H1 (cell line): ENCODE results near the gene DGKD. TPM values are rescaled to one million over a fixed set of nuclear protein-coding genes. Genes with fewer than 3 reads are reported as not detected.

Experiments used
- CTCF ChIA-PET: fragments of 300-600 bp; sonication (Branson Sonifier 250); formaldehyde crosslinking; loops from one replicate; lab custom pipeline; 2021; ENCODE audit not compliant: partially characterized antibody; lab: Charles Lee
- POLR2A ChIA-PET: fragments of 300-600 bp; sonication (Branson Sonifier 250); formaldehyde crosslinking; loops from one replicate; lab custom pipeline; 2021; ENCODE audit warnings: inconsistent platforms; ENCODE audit not compliant: partially characterized antibody; lab: Charles Lee
- DNase-seq, 2 experiments: peaks; one replicate each; pipeline versions ENCODE4 v3.0.0 to v3.0.0-alpha.2; 2010 to 2022; ENCODE audit warnings: low spot score in 2 of 2, low read depth in 1 of 2, mixed read lengths in 1 of 2
- FAIRE-seq: peaks from 2 replicates; lab custom pipeline; 2011; peaks lifted over from hg19 to GRCh38; lab: Jason Lieb, UNC
- H2AFZ ChIP-seq: 2 replicates; pipeline ENCODE4 v1.8.1; 2012; ENCODE audit warnings: low read length, inconsistent platforms
- H2AK5ac ChIP-seq: 2 replicates; pipeline ENCODE4 v1.6.1; 2013; ENCODE audit warnings: low read depth, low read length
- H2BK120ac ChIP-seq: replicated peaks from 2 replicates; pipeline ENCODE3; 2013; ENCODE audit warnings: low read depth, low read length, inconsistent platforms
- H2BK12ac ChIP-seq: 2 replicates; pipeline ENCODE4 v1.6.1; 2013; ENCODE audit warnings: low read depth, low read length
- H2BK15ac ChIP-seq: 2 replicates; pipeline ENCODE4 v1.6.1; 2013; ENCODE audit warnings: low read length
- H2BK20ac ChIP-seq: 2 replicates; pipeline ENCODE4 v1.6.1; 2013; ENCODE audit warnings: low read length
- H2BK5ac ChIP-seq: 2 replicates; pipeline ENCODE4 v1.6.1; 2013; ENCODE audit warnings: low read depth, low read length
- H3K14ac ChIP-seq: 2 replicates; pipeline ENCODE4 v1.6.1; 2013; ENCODE audit warnings: inconsistent platforms; ENCODE audit not compliant: insufficient read length
- H3K18ac ChIP-seq: 2 replicates; pipeline ENCODE4 v1.6.1; 2013; ENCODE audit warnings: low read length; ENCODE audit errors: extremely low read depth
- H3K23ac ChIP-seq: 2 replicates; pipeline ENCODE4 v1.6.1; 2013; ENCODE audit warnings: inconsistent platforms; ENCODE audit not compliant: insufficient read length
- H3K23me2 ChIP-seq: 2 replicates; pipeline ENCODE4 v1.6.1; 2013; ENCODE audit warnings: low read depth, low read length
- H3K27ac ChIP-seq: 2 replicates; pipeline ENCODE4 v1.6.1; 2011; ENCODE audit warnings: low read depth, low read length, inconsistent platforms
- H3K27me3 ChIP-seq, 4 experiments: replicated peaks in 1 of 4; 1 replicate in 1 of 4; 2 replicates in 3 of 4; pipeline versions ENCODE4 v1.6.1 to v1.8.1; 2011 to 2013; ENCODE audit warnings: low read length in 3 of 4, mild to moderate bottlenecking in 3 of 4, inconsistent platforms in 2 of 4, mixed read lengths in 2 of 4, moderate library complexity in 1 of 4; ENCODE audit not compliant: control insufficient read depth in 3 of 4, insufficient read depth in 3 of 4; ENCODE audit errors: extremely low read depth in 1 of 4
- H3K36me3 ChIP-seq, 4 experiments: 2 replicates each; pipeline versions ENCODE4 v1.6.1 to v1.8.1; 2011 to 2013; ENCODE audit warnings: mild to moderate bottlenecking in 4 of 4, low read length in 3 of 4, moderate library complexity in 2 of 4, control low read depth in 1 of 4, inconsistent platforms in 1 of 4; ENCODE audit not compliant: insufficient read depth in 4 of 4, control insufficient read depth in 2 of 4
- H3K4ac ChIP-seq: replicated peaks from 2 replicates; pipeline ENCODE3; 2013; ENCODE audit warnings: low read length, low read depth, mixed read lengths, inconsistent platforms; ENCODE audit not compliant: insufficient read length
- H3K4me1 ChIP-seq, 4 experiments: replicated peaks in 1 of 4; 1 replicate in 1 of 4; 2 replicates in 3 of 4; pipeline versions ENCODE4 v1.6.1 to v1.8.1; 2011 to 2013; ENCODE audit warnings: low read length in 3 of 4, inconsistent platforms in 2 of 4, mixed read lengths in 1 of 4; ENCODE audit not compliant: insufficient read depth in 4 of 4, control insufficient read depth in 3 of 4
- H3K4me2 ChIP-seq, 2 experiments: 2 replicates each; pipeline versions ENCODE4 v1.6.1 to v1.8.1; 2011 to 2013; ENCODE audit warnings: low read depth in 2 of 2, low read length in 2 of 2, control low read depth in 1 of 2, inconsistent platforms in 1 of 2, mild to moderate bottlenecking in 1 of 2; ENCODE audit not compliant: insufficient read depth in 1 of 2
- H3K4me3 ChIP-seq, 4 experiments: fragments of 200-600, 300-600 bp in 1 of 4; sonication (generic), shearing (Covaris generic), sonication (Bioruptor Twin) in 1 of 4; 2 replicates each; pipeline versions ENCODE4 v1.5.1 to v1.8.1; 2011 to 2016; ENCODE audit warnings: low read length in 4 of 4, low read depth in 3 of 4, control low read depth in 2 of 4, inconsistent platforms in 2 of 4, mild to moderate bottlenecking in 2 of 4, mixed read lengths in 1 of 4, moderate library complexity in 1 of 4; ENCODE audit not compliant: insufficient read depth in 2 of 4; ENCODE audit errors: extremely low read depth in 1 of 4
- H3K56ac ChIP-seq: replicated peaks from 2 replicates; pipeline ENCODE3; 2013; ENCODE audit warnings: low read depth, mild to moderate bottlenecking, mixed read lengths, low read length, inconsistent platforms; ENCODE audit not compliant: insufficient read length
- H3K79me1 ChIP-seq: 2 replicates; pipeline ENCODE4 v1.6.1; 2013; ENCODE audit warnings: low read depth, low read length, control low read depth
- H3K79me2 ChIP-seq, 2 experiments: 2 replicates each; pipeline versions ENCODE4 v1.6.1 to v1.8.1; 2012 to 2013; ENCODE audit warnings: low read length in 2 of 2, mild to moderate bottlenecking in 2 of 2, inconsistent platforms in 1 of 2; ENCODE audit not compliant: insufficient read depth in 2 of 2, control insufficient read depth in 1 of 2
- H3K9ac ChIP-seq, 4 experiments: replicated peaks in 1 of 4; 1 replicate in 1 of 4; 2 replicates in 3 of 4; pipeline versions ENCODE4 v1.6.1 to v1.8.1; 2011 to 2013; ENCODE audit warnings: low read depth in 3 of 4, low read length in 3 of 4, control low read depth in 2 of 4, mild to moderate bottlenecking in 2 of 4, moderate library complexity in 2 of 4, inconsistent platforms in 1 of 4; ENCODE audit errors: extremely low read depth in 1 of 4
- H3K9me3 ChIP-seq, 2 experiments: 2 replicates each; pipeline versions ENCODE4 v1.6.1 to v1.8.1; 2012 to 2013; ENCODE audit warnings: mild to moderate bottlenecking in 2 of 2, moderate library complexity in 2 of 2, control low read depth in 1 of 2, inconsistent platforms in 1 of 2, low read depth in 1 of 2, low read length in 1 of 2, mixed read lengths in 1 of 2; ENCODE audit not compliant: insufficient read depth in 2 of 2
- H4K20me1 ChIP-seq, 2 experiments: replicated peaks in 1 of 2; 2 replicates each; pipeline versions ENCODE3 to v1.8.1; 2011 to 2013; ENCODE audit warnings: inconsistent platforms in 2 of 2, low read length in 2 of 2, mild to moderate bottlenecking in 1 of 2; ENCODE audit not compliant: insufficient read depth in 2 of 2, control insufficient read depth in 1 of 2
- H4K5ac ChIP-seq: 2 replicates; pipeline ENCODE4 v1.6.1; 2013; ENCODE audit warnings: low read length, low read depth, mixed read lengths, inconsistent platforms; ENCODE audit not compliant: insufficient read length
- H4K8ac ChIP-seq: 2 replicates; pipeline ENCODE4 v1.8.0; 2013; ENCODE audit warnings: mild to moderate bottlenecking, moderate library complexity, low read length, inconsistent platforms; ENCODE audit not compliant: insufficient read depth; ENCODE audit errors: extremely low read depth
- H4K91ac ChIP-seq: replicated peaks from 2 replicates; pipeline ENCODE3; 2013; ENCODE audit warnings: low read length, mixed read lengths, inconsistent platforms; ENCODE audit not compliant: insufficient read length
- NRF1 ChIP-seq: IDR thresholded peaks from 2 replicates; pipeline ENCODE4 v1.6.1; 2011; ENCODE audit warnings: mild to moderate bottlenecking, low read depth, low read length, improper control_type of control experiment
- POLR2AphosphoS5 ChIP-seq: IDR thresholded peaks from 2 replicates; pipeline ENCODE4 v1.6.1; 2011; ENCODE audit warnings: low read depth, low read length
- whole genome bisulfite sequencing, 2 experiments: shearing (Covaris generic) in 1 of 2; methylation state at CpG; one replicate each; pipeline versions ENCODE4 v1.1.6 to v1.1.7; 2013 to 2015; ENCODE audit warnings: low lambda C conversion rate in 2 of 2, mixed read lengths in 2 of 2, inconsistent platforms in 1 of 2, low coverage in 1 of 2, missing lambda C conversion rate in 1 of 2; ENCODE audit not compliant: insufficient replicate concordance in 2 of 2, insufficient coverage in 1 of 2, insufficient read length in 1 of 2; ENCODE audit errors: extremely low coverage in 1 of 2, missing lambda C conversion rate in 1 of 2; 5-methylcytosine and 5-hydroxymethylcytosine counted together
- polyA plus RNA-seq, 7 experiments: library from polyadenylated mRNA; depleted of rRNA in 3 of 7; stranded (reverse) in 5 of 7; unstranded in 2 of 7; fragments of >200 nt in 5 of 7; fragments of 200-250 nt in 2 of 7; gene quantifications; 1 replicate in 5 of 7; 2 replicates in 1 of 7; 4 replicates in 1 of 7; pipeline versions ENCODE4 v1.2.1 to v1.2.3, GENCODE V29; 2011 to 2013; ENCODE audit warnings: missing spikeins in 2 of 7, mixed read lengths in 2 of 7
- total RNA-seq: library from RNA; stranded (reverse); fragmentation: NEBNext Ultra II Directional; extraction: Animal tissue kit (Norgen Biotek cat#: 25700); gene quantifications from 2 replicates; pipeline ENCODE4 v1.2.1, GENCODE V29; 2021

Gene DGKD
- total and polyA plus RNA-seq, 2 of the 8 experiments (the other 6 are each of a cell fraction or from before 2014, with no cell fraction given): 7.7 to 30.9 TPM

DNA sequence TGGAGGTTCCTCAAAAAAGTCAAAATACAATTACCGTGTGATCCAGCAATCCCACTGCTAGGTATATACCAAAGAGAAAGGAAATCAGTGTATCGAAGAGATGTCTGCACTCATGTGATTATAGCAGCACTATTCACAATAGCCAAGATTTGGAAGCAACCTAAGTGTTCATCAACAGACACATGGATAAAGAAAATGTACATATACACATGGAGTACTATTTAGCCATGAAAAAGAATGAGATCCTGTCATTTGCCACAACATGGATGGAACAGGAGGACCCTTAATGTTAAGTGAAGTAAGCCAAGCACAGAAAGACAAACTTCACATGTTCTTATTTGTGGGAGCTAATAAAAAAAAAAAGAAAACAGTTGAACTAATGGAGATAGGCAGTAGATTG lies 78.7 kb downstream of the DGKD start:
- H2AK5ac ChIP-seq: no peak overlapping the region
- H3K9ac ChIP-seq: no peak overlapping the region
- H2BK15ac ChIP-seq: no peak overlapping the region
- no peak overlapping the region for H2BK20ac ChIP-seq
- H3K23ac ChIP-seq: no peak overlapping the region
- no peak overlapping the region for H2AFZ ChIP-seq
- no peak overlapping the region for H4K8ac ChIP-seq
- no peak overlapping the region for H3K14ac ChIP-seq
- no peak overlapping the region for H2BK120ac ChIP-seq
- TF ChIP-seq NRF1 (no peak), POLR2AphosphoS5 (no peak)
- WGBS, 2 experiments: 100% methylated on average over 2 of the region's 2 CpGs; no CpG with 5 or more reads in 1 of the 2 experiments
- no peak overlapping the region for H3K18ac ChIP-seq
- H3K4me2 ChIP-seq: no peak overlapping the region
- no peak overlapping the region for H4K5ac ChIP-seq
- no peaks in the 10 kb centered on the region for H3K4me1 ChIP-seq
- peaks cover 0 to 7% of the 10 kb centered on the region in 2 experiments for H4K20me1 ChIP-seq
- H2BK12ac ChIP-seq: no peak overlapping the region
- no peak overlapping the region for H2BK5ac ChIP-seq
- no peak for FAIRE-seq
- H3K36me3 ChIP-seq: no peaks in the 10 kb centered on the region; a peak in 1 of 8 replicates
- no peak overlapping the region for H4K91ac ChIP-seq
- no peak overlapping the region for H3K4me3 ChIP-seq
- no peaks in the 10 kb centered on the region for H3K27me3 ChIP-seq
- no peak overlapping the region for H3K27ac ChIP-seq
- ChIA-PET CTCF (interaction anchor here (0.5 to 2.4 kb wide), 5 partner anchors 16 to 210 kb away, joined by 3 to 7 read pairs (median 3); no protein-coding TSS in a partner anchor), POLR2A (no interaction called here)
- H3K9me3 ChIP-seq: no peaks in the 10 kb centered on the region
- DNase-seq: no peak
- no peaks in the 10 kb centered on the region for H3K79me2 ChIP-seq
- H3K56ac ChIP-seq: no peak overlapping the region
- no peak overlapping the region for H3K4ac ChIP-seq
- H3K23me2 ChIP-seq: no peaks in the 10 kb centered on the region; the same call in 1 of the 2 replicates
- H3K79me1 ChIP-seq: peaks cover 4% of the 10 kb centered on the region
